GM19099 (cell line): Measurements from ENCODE around the gene FOXO6.

Experiments used
- POLR2A ChIP-seq: IDR thresholded peaks from 3 replicates; pipeline ENCODE4 v1.6.1; 2011; ENCODE audit warnings: low read depth; ENCODE audit not compliant: insufficient read length; ENCODE audit errors: extremely low read depth

Gene FOXO6

DNA sequence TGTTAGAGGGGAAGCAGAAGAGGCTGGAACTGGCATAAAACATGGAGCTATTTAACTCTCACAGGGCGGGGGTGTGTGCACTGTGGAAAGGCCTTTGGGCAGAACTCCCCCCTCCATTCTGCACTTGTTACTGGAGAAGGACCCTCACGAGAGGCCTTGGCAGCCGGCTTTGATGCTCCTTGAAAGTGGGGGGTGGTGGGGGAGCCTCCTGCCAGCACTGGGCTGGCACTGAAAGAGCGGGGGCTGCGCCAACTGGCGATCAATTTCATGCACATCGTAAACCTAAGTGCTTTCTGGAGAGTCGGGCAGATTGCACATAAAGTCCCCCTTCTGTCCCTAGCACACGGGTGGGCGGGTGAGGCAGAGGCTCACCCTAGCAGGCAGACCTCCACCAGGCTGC lies 28.9 kb downstream of the FOXO6 start:
- TF ChIP-seq POLR2A: no peak

DNA sequence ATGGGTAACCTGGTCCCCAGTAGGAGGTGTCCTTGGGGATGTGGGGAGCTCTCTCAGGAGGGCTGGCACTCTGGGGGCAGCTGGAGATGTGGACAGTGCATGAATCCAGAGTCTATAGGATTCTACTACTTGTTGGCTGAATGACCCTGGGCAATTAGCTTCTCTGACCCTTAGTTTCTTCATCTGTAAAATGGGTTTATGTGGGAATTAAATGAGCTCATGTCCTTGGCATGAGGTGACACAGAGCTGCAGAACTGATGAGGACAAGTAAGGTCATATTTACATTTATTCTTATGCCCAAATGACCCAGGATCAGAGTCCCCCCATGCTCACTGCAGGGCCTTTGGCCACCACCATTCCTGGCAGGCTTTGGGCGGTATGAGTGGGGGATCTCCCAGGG lies 29.3 kb downstream of the FOXO6 start:
- TF ChIP-seq POLR2A: no peak

DNA sequence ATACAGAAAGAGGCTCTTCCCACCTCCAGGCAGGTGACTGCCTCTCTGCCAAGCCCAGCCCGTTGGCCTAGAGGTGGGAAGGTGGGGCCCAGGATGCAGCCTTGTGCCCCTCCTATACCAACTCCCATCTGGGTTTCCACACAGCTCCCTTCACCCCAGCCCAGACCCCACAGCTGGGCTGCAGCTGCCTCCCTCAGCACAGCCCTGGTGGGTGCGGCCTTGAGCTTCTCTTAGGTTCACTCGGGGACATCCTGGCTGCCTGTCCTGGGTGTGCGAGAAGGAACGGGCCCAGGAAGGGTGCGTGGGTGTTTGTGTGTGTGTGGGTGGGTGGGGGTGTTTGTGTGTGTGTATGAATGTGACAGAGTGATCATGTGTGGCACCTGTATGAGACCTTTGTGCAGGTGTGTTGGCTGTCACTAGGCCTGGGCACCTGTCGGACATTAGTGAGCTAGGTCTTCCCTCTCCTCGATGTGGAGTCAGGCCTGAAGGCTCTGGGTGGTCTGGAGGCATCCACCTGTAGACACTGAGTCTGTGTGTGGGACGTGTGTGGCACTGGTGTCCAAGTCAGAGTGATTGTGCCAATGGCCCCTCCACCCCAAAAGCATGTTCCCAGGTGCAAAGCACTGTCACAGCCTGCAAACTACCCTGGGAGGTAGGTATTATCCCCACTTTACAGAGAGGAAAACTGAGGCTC lies 30.7 kb downstream of the FOXO6 start:
- no peak for TF ChIP-seq POLR2A

DNA sequence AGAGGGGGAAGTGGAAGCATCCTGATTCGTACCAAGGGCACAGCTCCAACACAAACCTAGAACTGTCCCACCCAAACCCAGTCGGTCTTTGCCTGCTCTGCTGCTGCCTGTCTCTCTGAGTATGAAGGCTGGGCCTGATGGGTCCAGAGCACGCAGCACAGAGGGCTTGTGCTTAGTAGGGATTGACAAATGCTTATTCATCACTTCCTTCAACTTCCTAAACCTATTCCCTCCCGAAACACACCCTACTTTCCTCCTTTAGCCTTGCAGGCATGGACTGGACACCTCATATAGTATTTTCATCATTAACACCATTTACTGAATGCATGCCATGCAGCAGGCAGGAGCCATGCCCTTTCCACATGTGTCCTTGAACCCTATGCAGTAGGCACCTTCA lies 31.3 kb downstream of the FOXO6 start:
- no peak for TF ChIP-seq POLR2A

DNA sequence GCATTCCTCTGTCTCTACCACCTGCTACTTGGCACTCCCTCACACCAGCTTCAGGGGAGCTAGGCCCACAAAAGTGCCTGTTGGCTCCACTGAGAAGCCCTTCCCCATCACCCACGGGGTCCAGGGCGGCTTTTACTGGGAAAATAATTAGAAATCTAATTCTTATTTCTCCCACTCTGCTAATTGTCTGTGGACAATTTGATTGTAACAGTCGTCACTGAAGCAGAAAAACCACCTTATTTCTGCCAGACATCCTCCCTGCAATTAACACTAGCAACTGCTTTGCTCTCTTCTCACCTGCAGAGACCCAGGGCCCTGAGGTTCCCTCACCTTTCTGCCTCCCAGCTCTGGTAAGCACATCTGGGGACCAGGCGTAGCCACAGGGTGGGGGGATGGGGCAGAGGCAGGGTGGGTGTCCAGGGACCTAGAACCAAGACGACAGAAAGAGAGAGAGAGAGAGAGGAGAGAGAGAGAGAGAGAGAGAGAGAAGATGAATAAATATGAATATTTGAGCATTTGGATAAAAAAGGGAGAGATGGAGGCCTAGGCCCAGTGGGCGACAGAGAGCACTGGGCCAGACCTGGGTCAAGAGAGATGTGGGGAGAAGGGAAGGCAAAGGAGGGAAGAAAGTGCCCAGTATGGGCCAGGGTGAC lies 32.6 kb downstream of the FOXO6 start:
- no peak for TF ChIP-seq POLR2A

DNA sequence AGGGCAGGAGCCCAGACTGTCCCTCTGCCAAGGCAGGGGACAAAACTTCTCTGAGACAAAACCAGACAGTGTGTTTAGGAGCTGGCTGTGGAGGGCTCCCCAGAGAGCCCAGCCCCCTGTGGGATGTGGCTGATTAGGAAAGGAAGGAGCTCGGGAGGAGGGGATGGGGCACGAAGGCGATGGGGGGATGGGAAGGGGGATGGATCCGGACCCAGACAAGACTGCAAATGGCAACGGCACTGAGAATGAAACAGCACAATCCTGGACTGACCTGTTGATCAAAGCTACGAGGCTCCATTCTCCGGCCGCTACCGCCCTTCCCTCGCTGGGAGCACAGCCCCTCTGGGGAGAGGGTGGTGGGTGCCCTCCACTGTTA lies 33.1 kb downstream of the FOXO6 start:
- TF ChIP-seq POLR2A: no peak

DNA sequence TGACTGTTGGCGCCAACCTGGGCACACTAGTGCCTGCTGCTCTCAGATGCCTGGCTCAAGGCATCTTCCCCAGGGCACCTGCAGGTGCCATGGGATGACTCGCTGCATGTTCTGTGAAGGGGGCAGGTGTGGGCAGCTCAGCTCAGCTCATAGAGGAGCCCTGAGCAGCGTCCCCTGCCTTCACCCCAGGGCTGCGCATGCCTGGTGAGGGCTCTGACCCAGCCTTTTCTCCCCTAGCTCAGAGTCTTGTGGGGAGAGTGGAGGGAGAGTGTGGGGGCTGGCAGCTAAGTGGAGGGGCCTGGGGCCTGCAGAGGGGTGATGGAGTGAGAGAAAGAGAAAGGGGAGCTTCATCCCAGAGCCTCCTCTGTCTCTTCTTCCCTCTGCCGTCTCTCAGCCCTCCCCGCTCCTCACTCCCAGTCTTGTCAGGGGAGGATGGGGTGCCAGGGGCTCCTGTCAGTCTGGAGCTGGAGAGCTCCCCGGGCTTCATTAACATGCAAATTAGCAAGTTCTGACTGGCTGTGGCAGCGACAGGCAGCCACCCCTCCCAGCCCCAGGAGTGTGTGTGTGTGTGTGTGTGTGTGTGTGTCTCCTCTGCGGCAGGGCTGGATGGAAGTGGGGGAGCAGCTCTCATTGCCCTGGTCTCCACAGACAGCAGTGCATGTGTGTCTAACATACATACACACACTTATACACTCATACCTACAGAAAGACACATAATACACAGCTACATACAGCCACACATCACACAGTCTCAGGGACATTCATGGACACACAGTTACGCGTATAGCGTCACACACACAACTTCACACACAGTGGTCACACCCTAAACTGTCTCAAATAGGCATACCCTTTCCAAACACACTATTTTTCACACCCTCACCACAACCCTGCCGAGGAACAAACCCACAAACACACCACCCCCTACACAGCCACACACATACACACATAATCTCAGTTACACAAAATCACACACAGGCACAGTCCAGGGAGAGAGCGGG lies 34.0 kb downstream of the FOXO6 start:
- no peak for TF ChIP-seq POLR2A

DNA sequence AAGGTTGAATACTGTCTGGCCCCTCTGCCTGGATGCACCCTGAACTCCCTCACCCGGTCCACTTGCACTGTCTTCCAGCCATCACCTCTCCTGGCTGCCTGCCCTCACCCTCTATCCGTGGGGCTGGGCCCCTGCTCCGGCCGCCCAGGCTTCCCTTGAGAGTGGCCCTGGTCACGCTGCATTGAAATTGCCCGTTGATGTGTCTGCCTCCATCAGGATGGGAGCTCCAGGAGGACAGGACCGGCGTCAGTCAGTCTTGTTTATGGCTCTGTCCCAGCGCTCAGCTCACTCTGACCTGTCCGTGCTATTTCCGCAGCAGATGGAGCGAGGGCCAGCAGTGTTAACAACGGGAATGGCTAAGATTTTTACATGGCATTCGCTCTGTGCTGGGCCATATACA lies 34.9 kb downstream of the FOXO6 start:
- TF ChIP-seq POLR2A: no peak

DNA sequence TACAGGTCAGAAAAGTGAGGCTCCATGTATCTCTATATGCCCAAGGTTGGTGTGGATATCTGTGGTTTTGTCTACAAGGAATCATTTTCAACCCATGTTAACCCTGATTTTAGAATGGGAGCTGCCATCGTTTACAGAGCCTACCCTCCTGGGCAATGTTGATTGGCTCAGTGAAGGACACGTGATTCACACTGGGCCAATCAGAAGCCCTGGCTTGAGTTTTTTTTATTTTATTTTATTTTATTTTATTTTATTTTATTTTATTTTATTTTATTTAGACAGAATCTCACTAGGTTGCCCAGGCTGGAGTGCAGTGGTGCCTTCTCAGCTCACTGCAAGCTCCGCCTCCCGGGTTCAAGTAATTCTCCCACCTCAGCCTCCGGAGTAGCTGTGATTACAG lies 35.8 kb downstream of the FOXO6 start:
- TF ChIP-seq POLR2A: no peak

DNA sequence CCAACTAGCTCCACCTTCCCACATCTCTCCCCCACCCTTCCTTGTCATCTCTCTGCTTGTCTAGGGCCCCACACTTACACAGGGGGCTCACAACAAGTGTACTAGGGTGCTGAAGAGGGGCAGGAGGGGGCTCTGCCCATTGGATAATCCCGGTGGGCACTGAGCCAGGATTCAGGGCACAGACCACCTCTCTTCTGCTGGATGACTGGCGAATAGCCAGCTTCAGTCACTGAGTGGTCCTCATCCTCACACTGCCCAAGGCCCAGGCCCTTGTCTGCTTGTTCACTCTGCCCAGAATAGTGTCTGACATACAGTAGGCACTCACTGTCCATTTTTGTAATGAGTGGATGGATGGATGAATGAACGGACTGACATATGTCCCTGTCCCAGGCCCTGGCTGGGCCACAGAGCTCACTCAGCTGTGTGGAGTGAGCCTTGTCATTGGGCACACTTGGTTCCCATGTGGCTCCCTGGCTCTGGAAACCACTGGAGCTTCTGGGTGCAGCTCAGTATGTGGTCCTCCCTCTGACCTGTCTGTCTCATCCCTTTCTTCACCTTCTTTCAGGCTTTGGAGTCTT lies 36.6 kb downstream of the FOXO6 start:
- TF ChIP-seq POLR2A: no peak

DNA sequence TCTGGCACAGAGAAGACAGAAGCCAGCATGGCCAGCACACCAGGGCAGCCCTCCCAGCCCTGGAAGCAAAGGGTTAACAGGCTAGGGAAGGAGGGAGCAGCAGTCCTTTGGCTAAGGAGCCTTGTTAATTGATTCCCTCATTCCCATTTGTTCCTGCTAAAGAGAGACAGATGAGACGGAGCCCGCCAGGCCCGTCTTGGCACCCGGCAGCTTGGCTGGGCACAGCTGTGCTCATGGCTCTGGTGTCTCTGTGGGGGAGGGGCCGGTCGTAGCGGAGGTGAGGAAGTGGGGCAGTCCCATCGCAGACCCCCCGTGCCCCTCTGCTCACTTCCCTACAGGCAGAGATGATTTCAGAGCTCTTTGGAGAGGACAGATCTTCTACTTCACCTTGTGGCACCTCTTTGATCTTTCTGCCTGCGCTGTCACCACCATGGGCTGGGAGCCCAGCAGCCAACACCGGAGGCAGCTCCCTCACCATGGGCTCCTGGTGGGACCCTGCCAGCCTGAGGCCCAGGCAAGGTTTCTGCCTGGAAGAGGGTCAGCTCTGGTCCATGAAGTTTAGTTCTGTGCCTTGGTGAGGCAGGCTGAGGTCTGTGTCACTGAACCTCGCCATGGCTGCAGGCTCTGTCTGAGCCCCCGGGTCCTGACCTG lies 38.0 kb downstream of the FOXO6 start:
- no peak for TF ChIP-seq POLR2A

DNA sequence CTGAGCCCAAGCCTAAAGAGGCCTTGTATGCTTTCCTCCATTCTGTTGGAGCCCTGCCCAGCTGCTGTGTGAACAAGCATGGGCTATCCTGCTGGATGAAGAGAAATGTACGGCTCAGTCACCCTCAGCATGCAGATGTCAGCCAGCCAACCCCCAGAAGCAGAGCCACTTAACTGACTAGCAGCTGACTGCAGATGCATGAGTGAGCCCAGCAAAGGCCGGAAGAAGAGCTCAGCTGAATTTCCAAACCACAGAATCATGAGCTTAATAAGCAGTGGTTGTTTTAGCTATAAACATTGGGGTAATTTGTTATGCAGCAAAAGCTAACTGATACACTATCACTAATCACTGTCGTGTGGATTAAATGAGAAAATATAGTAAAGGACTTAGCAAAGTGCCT lies 39.0 kb downstream of the FOXO6 start:
- no peak for TF ChIP-seq POLR2A

DNA sequence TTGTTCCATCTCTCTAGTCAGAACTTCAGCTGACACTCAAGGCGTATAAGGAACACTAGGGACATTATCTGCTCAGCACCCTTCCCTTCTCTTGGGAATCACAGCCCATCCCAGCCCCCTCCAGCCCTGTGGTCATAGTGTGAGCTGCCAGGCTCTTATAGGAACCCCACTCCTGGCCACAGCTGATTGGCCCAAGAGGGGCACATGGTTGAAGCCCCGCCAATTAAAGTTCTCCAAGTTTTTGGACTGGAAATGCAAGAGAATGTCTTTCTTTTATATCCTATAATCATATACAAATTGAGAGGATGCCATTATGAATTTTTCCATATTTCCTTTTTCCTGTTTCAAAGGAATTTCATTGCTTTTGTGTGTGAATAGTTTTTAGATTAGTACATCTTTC lies 40.7 kb downstream of the FOXO6 start:
- no peak for TF ChIP-seq POLR2A

DNA sequence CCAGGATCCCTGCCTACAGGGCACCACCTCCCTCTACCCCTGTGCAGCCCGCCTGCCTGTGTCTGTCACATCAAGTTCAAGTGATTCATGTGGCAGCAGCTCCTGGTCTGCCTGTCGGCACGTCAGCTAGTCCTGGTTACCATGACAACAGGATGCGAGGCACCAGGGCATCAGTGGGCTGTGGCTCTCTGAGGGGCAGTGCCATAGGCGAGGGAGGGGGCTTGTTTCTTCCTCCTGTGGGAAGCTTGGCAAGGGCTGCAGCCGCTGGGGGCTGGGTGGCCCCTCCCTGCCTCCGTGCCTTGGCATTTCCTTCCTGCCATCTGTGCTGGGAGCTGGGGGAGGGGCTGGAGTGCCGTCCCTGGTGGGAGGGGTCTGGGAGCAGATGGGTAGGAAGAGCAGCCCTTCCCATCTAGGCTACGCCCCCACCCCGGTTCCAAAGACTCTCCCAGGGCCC lies 43.1 kb downstream of the FOXO6 start:
- TF ChIP-seq POLR2A: no peak

DNA sequence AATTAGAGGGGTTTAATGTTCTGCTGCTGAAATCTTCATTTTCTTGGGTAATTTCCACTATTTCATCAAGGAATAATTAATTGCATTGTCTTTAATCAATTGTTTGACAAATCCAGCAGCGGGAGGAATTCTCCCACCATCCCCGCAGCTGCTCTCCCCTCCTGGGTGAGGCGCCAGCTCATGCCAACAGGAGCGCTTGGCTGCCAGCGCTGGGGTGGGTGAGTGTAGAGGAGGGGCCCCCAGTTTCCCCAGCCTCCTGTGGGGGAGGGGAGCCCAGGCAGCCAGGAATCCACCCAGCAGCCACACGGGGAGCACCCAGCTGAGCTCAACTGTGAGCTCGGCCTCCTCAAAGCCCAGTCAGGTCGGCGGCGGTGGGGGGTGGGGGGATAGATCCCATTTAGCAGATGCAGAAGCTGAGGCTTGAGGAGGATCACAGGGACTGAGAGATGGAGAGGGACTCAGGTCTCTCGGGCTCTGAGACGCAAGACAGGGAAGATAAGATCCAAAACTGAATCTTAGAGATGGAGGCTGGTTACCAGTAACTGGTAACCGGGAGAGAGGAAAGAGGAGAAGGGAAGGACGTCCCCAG lies 46.5 kb downstream of the FOXO6 start:
- no peak for TF ChIP-seq POLR2A

DNA sequence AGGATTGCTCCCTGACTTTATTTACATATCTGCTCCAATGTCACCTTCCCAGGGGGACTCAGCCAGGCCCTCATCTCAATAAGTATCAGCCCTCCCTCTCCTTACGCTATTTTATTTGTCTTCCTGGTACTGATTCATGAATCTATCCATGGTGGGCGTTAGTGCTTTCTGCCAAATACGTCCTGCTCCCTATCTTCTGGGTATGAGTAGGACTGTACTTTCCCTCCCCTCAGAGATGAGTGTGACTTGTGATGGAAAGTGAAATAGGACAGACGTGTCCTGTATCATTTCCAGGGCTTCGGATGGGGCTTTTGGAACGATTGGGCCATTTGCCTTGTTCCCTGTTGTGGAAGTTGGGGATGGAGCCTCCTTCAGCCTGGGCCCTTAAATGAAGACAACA lies 47.5 kb downstream of the FOXO6 start:
- TF ChIP-seq POLR2A: no peak
